ENCODE results near the gene XRCC1. TPM values are rescaled to one million over a fixed set of nuclear protein-coding genes. Genes with fewer than 3 reads are reported as not detected.
A peak's percentile ranks its signal among the peaks of the same experiment; 100 is the strongest.

The XRCC1 gene
- total and polyA plus RNA-seq, 9 of the 15 experiments (the other 6 are each of a cell fraction or from before 2014, with no cell fraction given), result 1.5 to 36.9 (median 24.9) TPM

DNA sequence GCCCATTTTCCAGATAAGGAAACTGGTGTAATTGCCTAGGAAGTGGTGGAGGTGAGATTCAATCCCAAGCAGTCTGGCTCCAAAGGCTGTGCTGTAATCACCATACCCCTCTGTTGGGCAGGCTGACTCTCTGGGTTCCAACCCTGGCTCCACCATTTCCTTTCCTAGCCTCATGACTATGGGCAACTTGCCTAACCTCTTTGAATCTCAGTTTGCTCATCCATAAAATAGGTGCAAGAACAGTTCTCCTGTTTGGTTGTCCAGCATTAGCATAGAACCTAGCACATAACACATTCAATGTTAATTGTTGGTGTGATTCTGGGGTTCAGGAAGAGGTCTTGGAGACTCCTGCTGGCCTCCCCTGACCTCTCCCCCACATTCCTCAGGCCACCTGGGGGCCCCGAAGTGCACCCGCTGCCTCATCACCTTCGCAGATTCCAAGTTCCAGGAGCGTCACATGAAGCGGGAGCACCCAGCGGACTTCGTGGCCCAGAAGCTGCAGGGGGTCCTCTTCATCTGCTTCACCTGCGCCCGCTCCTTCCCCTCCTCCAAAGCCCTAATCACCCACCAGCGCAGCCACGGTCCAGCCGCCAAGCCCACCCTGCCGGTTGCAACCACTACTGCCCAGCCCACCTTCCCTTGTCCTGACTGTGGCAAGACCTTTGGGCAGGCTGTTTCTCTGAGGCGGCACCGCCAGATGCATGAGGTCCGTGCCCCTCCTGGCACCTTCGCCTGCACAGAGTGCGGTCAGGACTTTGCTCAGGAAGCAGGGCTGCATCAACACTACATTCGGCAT is 23.3 kb upstream of the XRCC1 start:
- Histone ChIP-seq H3K9ac (ENCODE audit: insufficient read depth in 1 of 2, low read depth in 2 of 2, low read length in 2 of 2) (peak overlapping the region in 1 of 2 experiments; percentile 8; a peak in 1 of 4 replicates), H3K4me2 (ENCODE audit: insufficient read depth, low read length) (peak overlapping the region; percentile 97; the same call in 1 of the 2 replicates)
- FAIRE-seq, result no peak
- TF ChIP-seq ZNF655 (CRISPR knock-in tag; IDR thresholded peaks at IDR 0.05), result no peak
- no peak for TF ChIP-seq FOXJ3 (CRISPR knock-in tag; IDR thresholded peaks at IDR 0.05)
- no peak for TF ChIP-seq ZNF445 (CRISPR knock-in tag; IDR thresholded peaks at IDR 0.05; ENCODE audit: low read depth)
- TF ChIP-seq, protein P1, sequence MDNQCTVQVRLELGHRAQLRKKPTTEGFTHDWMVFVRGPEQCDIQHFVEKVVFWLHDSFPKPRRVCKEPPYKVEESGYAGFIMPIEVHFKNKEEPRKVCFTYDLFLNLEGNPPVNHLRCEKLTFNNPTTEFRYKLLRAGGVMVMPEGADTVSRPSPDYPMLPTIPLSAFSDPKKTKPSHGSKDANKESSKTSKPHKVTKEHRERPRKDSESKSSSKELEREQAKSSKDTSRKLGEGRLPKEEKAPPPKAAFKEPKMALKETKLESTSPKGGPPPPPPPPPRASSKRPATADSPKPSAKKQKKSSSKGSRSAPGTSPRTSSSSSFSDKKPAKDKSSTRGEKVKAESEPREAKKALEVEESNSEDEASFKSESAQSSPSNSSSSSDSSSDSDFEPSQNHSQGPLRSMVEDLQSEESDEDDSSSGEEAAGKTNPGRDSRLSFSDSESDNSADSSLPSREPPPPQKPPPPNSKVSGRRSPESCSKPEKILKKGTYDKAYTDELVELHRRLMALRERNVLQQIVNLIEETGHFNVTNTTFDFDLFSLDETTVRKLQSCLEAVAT (IDR thresholded peaks at IDR 0.05), result no peak
- TF ChIP-seq RBM25 (IDR thresholded peaks at IDR 0.05; ENCODE audit: low read depth, low read length, severe bottlenecking), result peak; percentile 91
- TF ChIP-seq GTF3C2 (IDR thresholded peaks at IDR 0.05; ENCODE audit: borderline replicate concordance, extremely low read depth, insufficient read length), result no peak
- peak; percentile 66 for TF ChIP-seq RBFOX2 (IDR thresholded peaks at IDR 0.05; ENCODE audit: low read depth, low read length)
- no peak for TF ChIP-seq SMARCA4 (IDR thresholded peaks at IDR 0.05)
- TF ChIP-seq FOXK1 (CRISPR knock-in tag; IDR thresholded peaks at IDR 0.05; ENCODE audit: borderline replicate concordance), result no peak
- TF ChIP-seq, protein P2, sequence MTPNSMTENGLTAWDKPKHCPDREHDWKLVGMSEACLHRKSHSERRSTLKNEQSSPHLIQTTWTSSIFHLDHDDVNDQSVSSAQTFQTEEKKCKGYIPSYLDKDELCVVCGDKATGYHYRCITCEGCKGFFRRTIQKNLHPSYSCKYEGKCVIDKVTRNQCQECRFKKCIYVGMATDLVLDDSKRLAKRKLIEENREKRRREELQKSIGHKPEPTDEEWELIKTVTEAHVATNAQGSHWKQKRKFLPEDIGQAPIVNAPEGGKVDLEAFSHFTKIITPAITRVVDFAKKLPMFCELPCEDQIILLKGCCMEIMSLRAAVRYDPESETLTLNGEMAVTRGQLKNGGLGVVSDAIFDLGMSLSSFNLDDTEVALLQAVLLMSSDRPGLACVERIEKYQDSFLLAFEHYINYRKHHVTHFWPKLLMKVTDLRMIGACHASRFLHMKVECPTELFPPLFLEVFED (CRISPR knock-in tag; conservative IDR thresholded peaks at IDR 0.05), result no peak
- no peak for TF ChIP-seq PTBP1 (IDR thresholded peaks at IDR 0.05; ENCODE audit: low read depth, low read length)
- TF ChIP-seq, protein P3, sequence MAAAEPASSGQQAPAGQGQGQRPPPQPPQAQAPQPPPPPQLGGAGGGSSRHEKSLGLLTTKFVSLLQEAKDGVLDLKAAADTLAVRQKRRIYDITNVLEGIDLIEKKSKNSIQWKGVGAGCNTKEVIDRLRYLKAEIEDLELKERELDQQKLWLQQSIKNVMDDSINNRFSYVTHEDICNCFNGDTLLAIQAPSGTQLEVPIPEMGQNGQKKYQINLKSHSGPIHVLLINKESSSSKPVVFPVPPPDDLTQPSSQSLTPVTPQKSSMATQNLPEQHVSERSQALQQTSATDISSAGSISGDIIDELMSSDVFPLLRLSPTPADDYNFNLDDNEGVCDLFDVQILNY (CRISPR knock-in tag; IDR thresholded peaks at IDR 0.05), result no peak
- TF ChIP-seq SETDB1 (IDR thresholded peaks at IDR 0.05; ENCODE audit: low read length), result no peak

More for the DNA sequence above, 23.3 kb upstream of the XRCC1 start:
- DNase-seq (ENCODE audit: extremely low read depth in 1 of 4, low spot score in 3 of 4) (no peak), ATAC-seq (no peak)
- Histone ChIP-seq H4K20me1 (replicated peaks; ENCODE audit: control insufficient read depth, insufficient read depth, low read length) (no peaks in the 10 kb centered on the region), H3K79me2 (ENCODE audit: control insufficient read depth, insufficient read depth, low read length) (peaks cover 41% of the 10 kb centered on the region), H3K36me3 (ENCODE audit: control insufficient read depth, insufficient read depth, low read length) (peaks cover 38% of the 10 kb centered on the region; the same call in 2 of the 3 replicates), H3K27ac (ENCODE audit: extremely low read depth, low read depth, low read length) (no peak overlapping the region), H3K4me3 (no peak overlapping the region), H3K27me3 (ENCODE audit: control insufficient read depth in 2 of 2, insufficient read depth in 2 of 2, low read length in 2 of 2) (no peaks in the 10 kb centered on the region), H3K9me3 (replicated peaks; ENCODE audit: control insufficient read depth, insufficient read depth, low read depth, low read length) (no peaks in the 10 kb centered on the region), H2AFZ (ENCODE audit: low read depth, low read length) (no peak overlapping the region), H3K4me1 (replicated peaks in 1 of 2; ENCODE audit: control insufficient read depth in 2 of 2, insufficient read depth in 2 of 2, low read length in 2 of 2) (peaks cover 15 to 35% of the 10 kb centered on the region in 2 experiments; a peak in 4 of 5 replicates), H3K9me1 (ENCODE audit: control insufficient read depth, insufficient read depth, low read length) (no peaks in the 10 kb centered on the region)
- in situ Hi-C loops (cut with MboI) (no loop called here), intact Hi-C loops (cut with micrococcal nuclease) (no loop called here)
- CTCF ChIA-PET (ENCODE audit: low intra/inter-chr PET ratio), result no interaction called here
- 98% methylated on average over 19 of the region's 19 CpGs for WGBS (ENCODE audit: insufficient coverage, low coverage, missing lambda C conversion rate)
- POLR2A ChIA-PET, result interaction anchor here (0.9 to 5.6 kb wide), 2 partner anchors 10 to 45 kb away, joined by 3 to 60 read pairs; partner anchors contain the start of gene SRRM5
- no TSS peak for BruUV-seq (replicated peaks)
